HG03066 (cell line): Measurements from ENCODE around the gene MYO3B.
"Not testable (repeated sequence)": the region's sequence is repeated elsewhere in the genome, so short reads cannot be mapped to it uniquely, and the experiment has no call there.

ENCODE experiments used
- ATAC-seq: cut with Tn5 transposase; IDR thresholded peaks from one replicate; pipeline ENCODE4 v1.9.1; 2021; ENCODE audit warnings: low read depth; ENCODE audit not compliant: unreplicated experiment

The MYO3B gene

GRCh38 chr2:170255137-170255536 is 77.2 kb downstream of the MYO3B start:
- ATAC-seq, result no peak

GRCh38 chr2:170255971-170256370 is 78.0 kb downstream of the MYO3B start:
- ATAC-seq, result no peak

DNA sequence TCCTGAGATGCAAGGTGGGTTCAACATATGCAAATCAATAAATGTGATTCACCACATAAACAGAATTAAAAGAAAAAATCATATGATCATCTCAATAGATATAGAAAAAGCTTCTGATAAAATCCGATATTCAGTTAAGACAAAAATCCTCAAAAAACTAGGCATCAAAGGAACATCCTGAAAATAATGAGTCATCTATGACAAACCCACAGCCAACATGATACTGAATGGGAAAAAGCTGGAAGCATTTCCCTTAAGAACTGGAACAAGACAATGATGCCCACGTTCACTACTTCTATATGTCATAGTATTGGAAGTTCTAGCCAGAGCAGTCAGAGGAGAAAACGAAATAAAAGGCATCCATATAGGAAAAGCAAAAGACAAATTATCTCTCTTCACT is 80.4 kb downstream of the MYO3B start:
- ATAC-seq, result no peak

DNA sequence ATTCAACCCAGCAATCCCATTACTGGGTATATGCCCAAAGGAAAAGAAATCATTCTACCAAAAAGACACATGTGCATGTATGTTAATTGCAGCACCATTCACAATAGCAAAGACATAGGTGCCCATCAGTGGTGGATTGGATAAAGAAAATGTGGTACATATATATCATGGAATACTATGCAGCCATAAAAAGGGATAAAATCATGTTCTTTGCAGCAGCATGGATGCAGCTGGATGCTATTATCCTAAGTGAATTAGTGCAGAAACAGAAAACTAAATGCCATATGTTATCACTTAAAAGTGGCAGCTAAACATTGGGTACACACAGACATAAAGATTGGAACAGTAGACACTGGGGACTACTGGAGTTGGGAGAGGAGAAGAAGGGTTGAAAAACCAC is 82.2 kb downstream of the MYO3B start:
- ATAC-seq, result no peak

- no peak for ATAC-seq
Measured at GRCh38 chr2:170261566-170261965, 83.6 kb downstream of the MYO3B start.

DNA sequence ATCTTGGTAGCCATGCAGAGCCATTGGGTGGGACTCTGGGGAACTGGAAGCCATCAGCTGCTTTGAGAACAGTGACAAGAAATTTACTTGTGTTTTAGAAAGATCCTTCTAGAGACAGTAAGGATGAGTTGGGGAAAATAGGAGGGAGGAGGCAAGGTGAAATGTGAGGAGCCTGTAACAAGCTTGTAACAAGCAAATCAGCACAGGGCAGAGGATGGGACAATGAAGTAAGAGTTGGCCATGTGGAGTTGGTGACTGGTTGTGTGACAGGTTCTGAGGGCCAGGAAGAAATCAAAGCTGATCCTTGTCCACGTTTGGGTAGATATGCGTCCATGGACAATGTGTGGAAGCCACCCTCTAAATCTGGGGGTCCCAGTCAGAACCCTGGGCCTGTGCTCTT is 84.4 kb downstream of the MYO3B start:
- ATAC-seq, result no peak

DNA sequence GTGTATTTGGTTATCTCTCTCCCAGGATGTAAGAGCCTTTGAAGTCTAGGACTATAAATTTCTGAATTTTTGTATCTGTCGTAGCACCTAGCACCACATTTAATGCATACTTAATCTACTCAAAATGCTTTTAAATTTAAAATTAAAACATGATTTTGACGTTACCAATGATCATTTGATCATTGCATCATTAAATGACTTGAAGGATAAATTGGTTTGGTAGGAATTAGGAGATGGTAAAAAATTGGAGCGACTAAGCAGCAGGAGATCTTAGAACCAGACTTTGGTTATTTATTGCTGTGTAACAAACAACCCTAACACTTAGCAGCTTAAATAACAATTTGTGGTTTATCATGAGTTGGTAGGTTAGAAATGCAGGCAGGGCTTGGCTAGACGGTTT is 84.9 kb downstream of the MYO3B start:
- no peak for ATAC-seq

DNA sequence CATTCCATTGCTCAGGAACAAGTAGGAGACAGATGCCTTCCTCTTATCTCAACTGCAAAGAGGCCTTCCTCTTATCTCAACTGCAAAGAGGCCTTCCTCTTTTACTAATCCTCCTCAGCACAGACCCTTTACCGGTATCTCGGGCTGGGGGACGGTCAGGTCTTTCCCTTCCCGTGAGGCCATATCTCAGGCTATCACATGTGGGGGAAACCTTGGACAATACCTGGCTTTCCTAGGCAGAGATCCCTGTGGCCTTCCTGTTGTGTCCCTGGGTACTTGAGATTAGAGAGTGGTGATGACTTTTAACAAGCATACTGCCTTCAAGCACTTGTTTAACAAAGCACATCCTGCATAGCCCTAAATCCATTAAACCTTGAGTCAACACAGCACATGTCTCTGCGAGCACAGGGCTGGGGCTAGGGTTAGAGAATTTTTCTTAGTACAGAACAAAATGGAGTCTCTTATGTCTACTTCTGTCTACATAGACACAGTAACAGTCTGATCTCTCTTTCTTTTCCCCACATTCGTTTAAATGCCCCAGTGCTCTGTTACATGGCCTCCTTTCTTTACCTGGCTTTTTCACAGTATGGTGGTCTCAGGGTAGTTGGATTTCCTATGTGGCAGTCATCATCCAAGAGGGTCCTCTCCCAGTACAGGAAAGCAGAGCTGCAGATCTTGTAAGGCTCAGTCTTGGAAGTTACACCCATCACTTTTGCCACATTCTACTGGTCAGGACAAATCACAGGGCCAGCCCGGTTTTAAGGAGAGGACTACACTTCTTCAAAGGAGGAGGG is 86.0 kb downstream of the MYO3B start:
- ATAC-seq, result not testable (repeated sequence)

GRCh38 chr2:170264522-170264860 is 86.5 kb downstream of the MYO3B start:
- no peak for ATAC-seq

GRCh38 chr2:170264865-170265264 is 86.9 kb downstream of the MYO3B start:
- no peak for ATAC-seq

GRCh38 chr2:170265321-170265720 is 87.4 kb downstream of the MYO3B start:
- ATAC-seq, result no peak

GRCh38 chr2:170266358-170266757 is 88.4 kb downstream of the MYO3B start:
- no peak for ATAC-seq

DNA sequence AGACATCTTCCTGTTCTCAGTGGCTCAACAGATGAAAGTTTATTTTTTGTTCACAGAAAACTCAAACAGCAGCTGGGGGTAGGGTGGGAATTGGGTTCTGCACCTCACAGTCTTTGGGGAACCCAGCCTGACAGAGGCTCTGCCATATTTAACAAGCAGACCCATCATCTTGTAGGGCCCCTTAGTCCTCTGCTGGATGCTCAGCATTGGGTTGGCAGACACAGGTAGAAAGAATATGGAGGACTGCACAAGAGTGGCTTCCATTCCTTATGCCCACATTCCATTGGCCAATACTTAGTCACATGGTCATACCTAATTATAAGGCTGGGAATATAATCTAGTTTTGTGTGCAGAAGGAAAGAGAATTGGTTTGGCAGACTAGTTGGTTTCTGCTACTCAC is 89.1 kb downstream of the MYO3B start:
- no peak for ATAC-seq

DNA sequence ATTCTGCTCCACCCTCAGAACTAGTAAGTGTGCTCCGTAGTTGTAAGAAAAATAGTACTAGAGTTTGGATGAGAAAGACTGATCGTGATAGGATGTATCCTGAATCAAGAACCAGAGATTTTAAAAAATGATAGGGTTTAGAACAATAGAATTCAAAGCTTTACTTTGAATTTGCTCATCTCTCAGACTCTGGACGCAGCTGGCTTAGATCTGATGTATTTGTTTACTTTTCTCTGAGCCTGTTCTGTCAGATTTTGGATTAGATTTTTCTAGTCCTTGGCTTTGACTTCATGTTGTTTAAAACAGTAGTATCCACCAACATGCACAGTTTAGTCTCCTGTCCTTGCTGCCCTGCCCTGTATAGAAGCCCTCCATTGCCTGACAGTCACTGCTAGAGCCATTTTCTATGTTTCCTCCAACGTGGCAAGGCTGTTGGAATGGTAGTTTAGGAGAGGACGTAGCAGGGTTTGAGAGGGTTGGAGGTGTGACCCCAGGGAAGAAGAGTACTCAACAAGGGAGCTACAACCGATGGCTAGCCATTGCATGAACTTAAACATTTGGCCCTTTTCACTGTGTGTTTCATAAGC is 92.4 kb downstream of the MYO3B start:
- no peak for ATAC-seq

GRCh38 chr2:170271340-170271739 is 93.4 kb downstream of the MYO3B start:
- ATAC-seq, result no peak

DNA sequence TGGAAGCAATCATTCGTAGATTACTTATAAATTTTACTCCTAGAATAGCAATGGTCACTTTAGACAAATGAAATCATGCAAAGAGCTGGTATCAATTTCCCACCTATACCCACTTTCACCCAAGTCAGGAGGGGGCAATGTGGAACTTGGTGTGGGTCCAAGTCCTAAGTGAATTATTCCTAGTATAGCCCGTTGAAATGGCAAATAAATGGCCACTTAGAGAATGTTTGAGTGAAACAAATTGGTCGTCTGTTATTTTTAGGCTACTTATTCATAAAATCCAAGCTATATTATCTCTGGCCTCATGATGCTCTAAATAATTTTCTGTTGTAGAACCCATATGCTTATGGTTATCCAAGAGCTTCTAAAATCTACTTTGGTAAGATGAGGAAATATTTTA is 98.1 kb downstream of the MYO3B start:
- ATAC-seq, result no peak

GRCh38 chr2:170276925-170277629 is 99.1 kb downstream of the MYO3B start:
- ATAC-seq, result no peak

DNA sequence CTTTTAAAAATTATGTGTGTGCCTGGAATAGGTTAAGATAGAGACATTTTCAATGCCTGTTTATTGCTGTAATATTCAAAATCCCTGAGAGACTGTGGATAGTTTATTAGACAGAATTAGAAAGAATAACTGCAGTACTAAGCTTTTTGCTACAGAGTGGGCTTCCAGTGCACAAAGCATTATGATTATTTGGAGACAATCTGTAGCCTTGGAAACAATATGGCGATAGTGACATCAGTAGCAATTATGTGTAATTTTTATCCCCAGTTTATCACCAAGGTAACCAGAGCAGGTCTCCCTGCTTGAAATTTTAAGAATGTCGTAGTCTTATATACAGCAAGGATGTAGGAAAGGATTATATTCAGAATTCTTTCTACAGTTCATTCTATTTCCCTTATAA is 100.0 kb downstream of the MYO3B start:
- ATAC-seq, result no peak

DNA sequence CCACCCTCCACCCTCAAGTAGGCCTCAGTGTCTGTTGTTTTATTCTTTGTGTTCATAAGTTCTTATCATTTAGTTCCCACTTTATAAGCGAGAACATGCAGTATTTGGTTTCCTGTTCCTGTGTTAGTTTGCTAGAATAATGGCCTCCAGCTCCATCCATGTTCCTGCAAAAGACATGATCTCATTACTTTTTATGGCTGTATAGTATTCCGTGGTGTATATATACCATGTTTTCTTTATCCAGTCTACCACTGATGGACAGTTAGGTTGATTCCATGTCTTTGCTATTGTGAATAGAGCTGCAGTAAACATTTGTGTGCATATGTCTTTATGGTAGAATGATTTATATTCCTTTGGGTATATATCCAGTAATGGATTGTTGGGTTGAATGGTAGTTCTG is 101.7 kb downstream of the MYO3B start:
- ATAC-seq, result not testable (repeated sequence)

- ATAC-seq, result no peak
Measured at GRCh38 chr2:170282851-170283250, 104.9 kb downstream of the MYO3B start.

- no peak for ATAC-seq
Measured at GRCh38 chr2:170284205-170284604, 106.3 kb downstream of the MYO3B start.

- no peak for ATAC-seq
Measured at GRCh38 chr2:170288859-170289258, 110.9 kb downstream of the MYO3B start.
